ENCODE results near the gene LACTBL1.

LACTBL1 gene

GRCh38 chr1:22916471-22916820 lies 56.2 kb downstream of the LACTBL1 start:
- Histone ChIP-seq H3K27ac (ENCODE audit: low read depth, low read length, poor library complexity, severe bottlenecking) (no peak overlapping the region), H2AFZ (ENCODE audit: low read length) (no peak overlapping the region), H3K27me3 (ENCODE audit: insufficient read depth, low read length) (no peaks in the 10 kb centered on the region), H3K9me2 (ENCODE audit: low read depth, low read length) (no peaks in the 10 kb centered on the region), H3K9ac (ENCODE audit: low read length) (no peak overlapping the region), H3K9me3 (ENCODE audit: low read length) (no peaks in the 10 kb centered on the region), H3K79me2 (ENCODE audit: insufficient read depth, low read length) (no peaks in the 10 kb centered on the region), H4K20me1 (ENCODE audit: insufficient read depth, low read length) (no peaks in the 10 kb centered on the region), H3F3A (ENCODE audit: insufficient read depth, low read length) (no peaks in the 10 kb centered on the region), H3K4me3 (ENCODE audit: low read depth, low read length, poor library complexity, severe bottlenecking) (no peak overlapping the region), H3K4me1 (ENCODE audit: insufficient read depth, low read length, severe bottlenecking) (no peaks in the 10 kb centered on the region), H3K4me2 (ENCODE audit: low read length) (no peak overlapping the region), H3K36me3 (ENCODE audit: insufficient read depth, low read length) (no peaks in the 10 kb centered on the region)
- no peak for TF ChIP-seq EZH2 (IDR thresholded peaks at IDR 0.05; ENCODE audit: borderline replicate concordance, low read length)
- TF ChIP-seq CTCF (IDR thresholded peaks at IDR 0.05; ENCODE audit: low read length) = no peak

GRCh38 chr1:22915816-22916470 lies 56.7 kb downstream of the LACTBL1 start:
- H3K27ac ChIP-seq (ENCODE audit: low read depth, low read length, poor library complexity, severe bottlenecking) = no peak overlapping the region
- no peaks in the 10 kb centered on the region for H3F3A ChIP-seq (ENCODE audit: insufficient read depth, low read length)
- no peak overlapping the region for H3K9ac ChIP-seq (ENCODE audit: low read length)
- no peaks in the 10 kb centered on the region for H4K20me1 ChIP-seq (ENCODE audit: insufficient read depth, low read length)
- H3K27me3 ChIP-seq (ENCODE audit: insufficient read depth, low read length) = no peaks in the 10 kb centered on the region
- H3K79me2 ChIP-seq (ENCODE audit: insufficient read depth, low read length) = no peaks in the 10 kb centered on the region
- no peaks in the 10 kb centered on the region for H3K36me3 ChIP-seq (ENCODE audit: insufficient read depth, low read length)
- TF ChIP-seq CTCF (IDR thresholded peaks at IDR 0.05; ENCODE audit: low read length) = no peak
- TF ChIP-seq EZH2 (IDR thresholded peaks at IDR 0.05; ENCODE audit: borderline replicate concordance, low read length) = no peak
- H3K4me3 ChIP-seq (ENCODE audit: low read depth, low read length, poor library complexity, severe bottlenecking) = no peak overlapping the region
- no peaks in the 10 kb centered on the region for H3K9me2 ChIP-seq (ENCODE audit: low read depth, low read length)
- H3K9me3 ChIP-seq (ENCODE audit: low read length) = no peaks in the 10 kb centered on the region
- H3K4me2 ChIP-seq (ENCODE audit: low read length) = no peak overlapping the region
- no peaks in the 10 kb centered on the region for H3K4me1 ChIP-seq (ENCODE audit: insufficient read depth, low read length, severe bottlenecking)
- no peak overlapping the region for H2AFZ ChIP-seq (ENCODE audit: low read length)

- Histone ChIP-seq H3K27ac (ENCODE audit: low read depth, low read length, poor library complexity, severe bottlenecking) (no peak overlapping the region), H3K4me3 (ENCODE audit: low read depth, low read length, poor library complexity, severe bottlenecking) (no peak overlapping the region), H3K4me2 (ENCODE audit: low read length) (no peak overlapping the region), H3K27me3 (ENCODE audit: insufficient read depth, low read length) (no peaks in the 10 kb centered on the region), H3F3A (ENCODE audit: insufficient read depth, low read length) (no peaks in the 10 kb centered on the region), H4K20me1 (ENCODE audit: insufficient read depth, low read length) (no peaks in the 10 kb centered on the region), H3K36me3 (ENCODE audit: insufficient read depth, low read length) (no peaks in the 10 kb centered on the region), H2AFZ (ENCODE audit: low read length) (no peak overlapping the region), H3K9ac (ENCODE audit: low read length) (no peak overlapping the region), H3K79me2 (ENCODE audit: insufficient read depth, low read length) (no peaks in the 10 kb centered on the region), H3K4me1 (ENCODE audit: insufficient read depth, low read length, severe bottlenecking) (no peaks in the 10 kb centered on the region), H3K9me2 (ENCODE audit: low read depth, low read length) (no peaks in the 10 kb centered on the region), H3K9me3 (ENCODE audit: low read length) (no peaks in the 10 kb centered on the region)
- TF ChIP-seq EZH2 (IDR thresholded peaks at IDR 0.05; ENCODE audit: borderline replicate concordance, low read length) (no peak), CTCF (IDR thresholded peaks at IDR 0.05; ENCODE audit: low read length) (no peak)
Observed at GRCh38 chr1:22915231-22915630, 57.4 kb downstream of the LACTBL1 start.

Measured in OCI-LY1 (cell line).